Neural cell (in vitro differentiated cells): ENCODE measurements around the gene VWA1.

Source experiments
- CTCF ChIP-seq: fragments of 450-650 bp; IDR thresholded peaks from 2 replicates; pipeline ENCODE4 v1.5.1; 2014; ENCODE audit warnings: antibody characterized with exemption, mild to moderate bottlenecking, moderate library complexity; ENCODE audit not compliant: poor library complexity, severe bottlenecking
- EZH2 ChIP-seq: fragments of 200-600, 300-800 bp; shearing (Covaris generic), sonication (generic); IDR thresholded peaks from 2 replicates; pipeline ENCODE4 v1.6.1; 2014; ENCODE audit warnings: antibody characterized with exemption, low read length, borderline replicate concordance, mild to moderate bottlenecking; ENCODE audit not compliant: insufficient read depth, poor library complexity, severe bottlenecking
- MXI1 ChIP-seq: fragments of 450-650 bp; conservative IDR thresholded peaks from 2 replicates; pipeline ENCODE4 v1.6.1; 2014; ENCODE audit warnings: antibody characterized with exemption, mild to moderate bottlenecking; ENCODE audit not compliant: poor library complexity, severe bottlenecking
- POLR2AphosphoS5 ChIP-seq: IDR thresholded peaks from 2 replicates; pipeline ENCODE4 v1.6.1; 2012
- REST ChIP-seq: IDR thresholded peaks from 2 replicates; pipeline ENCODE4 v1.6.1; 2012; ENCODE audit warnings: borderline replicate concordance
- TAF1 ChIP-seq: IDR thresholded peaks from 2 replicates; pipeline ENCODE4 v1.6.1; 2012; ENCODE audit warnings: low read depth

GRCh38 chr1:1427820-1428148 is 7.7 kb upstream of the VWA1 start:
- TF ChIP-seq CTCF (no peak), POLR2AphosphoS5 (no peak), EZH2 (no peak), TAF1 (no peak), REST (no peak), MXI1 (no peak)
